HUDEP-2 (cell line): Measurements from ENCODE around the gene GABRG1.

Source experiments
- DNase-seq, 76 experiments: peaks; one replicate each; lab custom pipeline; 2025; ENCODE audit not compliant: unreplicated experiment in 76 of 76; lab: John Stamatoyannopoulos, UW

The GABRG1 gene

DNA sequence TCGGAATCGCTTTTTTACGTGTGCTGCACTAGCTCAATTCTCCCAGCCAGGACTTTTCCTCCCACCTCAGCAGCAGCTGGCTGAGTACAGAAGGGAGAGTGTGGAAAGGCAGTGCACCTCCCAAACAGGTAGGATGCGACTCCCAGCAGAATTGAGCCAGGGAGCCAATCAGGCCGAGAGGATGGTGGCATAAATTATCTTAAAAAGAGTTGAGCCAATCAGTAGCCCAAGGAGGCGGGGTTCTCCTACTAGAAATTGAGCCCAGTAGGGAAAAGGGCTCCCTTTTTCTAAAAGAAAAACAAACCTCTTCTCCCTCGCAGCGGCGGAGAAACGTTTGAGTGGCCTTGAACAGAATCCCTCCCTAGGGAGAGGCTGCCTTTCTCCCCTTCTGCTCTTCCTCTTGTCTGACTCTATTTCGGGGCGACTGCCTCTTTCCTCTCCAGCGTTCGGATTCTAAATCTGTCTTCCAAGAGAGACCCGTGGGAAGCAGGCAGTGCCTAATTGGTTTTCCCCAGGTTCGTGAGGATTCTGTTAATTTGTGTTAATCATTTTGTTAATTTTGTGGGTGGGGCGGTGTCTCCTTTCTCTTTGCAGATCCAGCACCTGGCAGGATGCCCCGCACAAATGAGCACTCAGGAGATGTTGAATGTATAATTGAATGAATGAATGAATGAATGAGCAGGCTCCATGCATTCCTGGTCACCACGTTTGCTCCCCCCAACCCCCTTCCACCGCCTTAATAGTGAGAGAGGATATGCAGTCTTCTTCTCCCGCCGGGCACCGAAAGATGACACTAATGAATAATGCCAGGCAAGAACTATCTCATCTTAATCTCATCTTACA is at the start of gene GABRG1:
Gene GABRG1 (minus strand): TSS at position 142 of the 843 bp plus-strand sequence. CDS start 141 bp downstream, at position 1.
- peak in 1 of 76 experiments; percentile 0 for DNase-seq

DNA sequence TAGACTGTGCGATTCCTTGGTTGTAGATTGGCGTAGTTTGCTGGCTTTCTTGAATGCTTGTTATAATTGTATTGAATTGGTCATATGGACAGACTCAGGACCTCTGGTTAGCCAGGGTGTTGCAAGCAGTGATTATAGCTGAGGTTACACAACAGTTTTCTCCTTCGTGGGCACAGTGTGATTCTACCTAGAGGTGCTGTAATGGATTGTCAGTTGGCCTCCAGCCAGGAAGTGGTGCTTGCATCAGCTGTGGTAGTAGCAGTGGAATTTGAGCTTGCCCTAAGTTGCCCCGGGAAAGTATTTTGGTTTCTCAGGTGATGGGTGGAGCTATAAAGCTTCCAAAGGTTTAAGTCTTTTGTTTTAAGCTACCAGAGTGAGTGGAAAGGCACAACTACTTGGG is 23.1 kb upstream of the GABRG1 start:
- DNase-seq = no peak

DNA sequence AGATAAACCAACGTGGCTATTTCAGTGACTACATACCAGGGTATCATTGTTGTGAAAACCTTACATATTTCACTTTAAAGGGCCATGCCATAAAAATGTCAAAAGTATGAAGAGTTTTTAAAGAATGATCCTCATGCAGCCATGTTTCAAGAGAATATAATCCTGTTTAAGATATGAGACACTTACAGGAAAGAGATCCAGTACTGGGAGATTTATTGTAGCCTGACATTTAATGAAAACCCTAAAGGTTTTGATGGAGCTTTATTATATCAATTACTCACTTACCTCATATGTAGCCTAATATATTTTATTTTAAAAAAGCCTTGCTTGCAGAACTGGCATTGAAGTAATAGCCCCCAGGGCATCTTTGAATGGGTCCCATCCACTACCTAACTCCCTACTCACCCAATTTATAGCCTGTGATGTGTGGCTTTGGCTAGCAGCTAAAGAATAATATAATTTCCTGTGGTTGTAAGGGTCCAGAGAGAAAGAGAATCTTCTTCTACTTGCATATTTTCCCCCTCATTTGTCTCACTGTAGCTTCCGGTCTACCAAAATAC is 7.7 kb upstream of the GABRG1 start:
- DNase-seq = no peak

DNA sequence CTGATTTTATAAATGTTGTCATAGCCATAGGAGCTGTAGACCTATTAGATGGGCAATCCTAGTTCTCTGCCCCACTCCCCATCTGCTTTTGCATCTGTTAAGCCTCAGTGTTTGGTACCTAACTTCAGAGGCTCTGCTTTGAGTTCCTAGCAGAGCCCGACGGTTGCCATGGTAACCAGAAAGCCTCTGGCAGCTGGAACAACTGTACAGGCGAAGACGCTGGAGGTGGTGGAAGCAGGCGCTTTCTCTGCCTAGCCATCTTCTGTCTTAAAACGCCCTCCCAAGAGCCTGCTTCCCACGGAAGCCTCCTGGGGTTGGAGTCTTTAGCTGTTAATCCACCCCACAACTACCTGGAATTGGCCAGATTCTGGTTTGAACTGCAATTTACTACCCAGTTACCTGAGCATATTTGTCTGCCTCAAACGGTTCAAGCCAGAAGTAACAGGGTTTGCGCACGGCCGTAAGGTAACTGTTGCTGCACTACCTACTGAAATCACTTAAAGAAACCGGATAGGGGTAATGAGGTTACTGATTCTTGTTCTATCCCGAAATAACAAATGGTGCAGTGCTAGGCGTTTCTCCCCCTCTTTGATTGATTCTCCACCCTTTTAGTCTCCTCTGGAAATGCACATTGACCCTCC is 1.0 kb upstream of the GABRG1 start:
- DNase-seq = peak in 2 of 76 experiments; percentile 1 to 11

DNA sequence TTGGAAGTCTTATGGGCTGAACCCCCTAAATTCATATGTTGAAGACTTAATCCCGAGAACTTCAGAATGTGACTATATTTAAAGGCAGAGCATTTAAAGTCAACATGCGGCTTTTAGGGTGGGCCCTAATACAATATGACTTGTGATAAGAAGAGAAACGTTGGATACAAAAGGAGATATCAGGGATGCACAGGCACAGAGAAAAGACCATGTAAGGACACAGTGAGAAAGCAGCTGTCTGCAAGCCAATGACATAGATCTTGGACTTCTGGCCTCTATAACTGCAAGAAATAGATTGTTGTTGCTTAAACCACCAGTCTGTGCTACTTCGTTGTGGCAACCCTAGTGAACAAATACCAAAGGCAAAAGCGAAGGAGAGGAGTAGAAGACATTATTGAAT is 42.2 kb downstream of the GABRG1 start:
- DNase-seq = peak in 70 of 76 experiments; percentile 12 to 98 (median 76)

DNA sequence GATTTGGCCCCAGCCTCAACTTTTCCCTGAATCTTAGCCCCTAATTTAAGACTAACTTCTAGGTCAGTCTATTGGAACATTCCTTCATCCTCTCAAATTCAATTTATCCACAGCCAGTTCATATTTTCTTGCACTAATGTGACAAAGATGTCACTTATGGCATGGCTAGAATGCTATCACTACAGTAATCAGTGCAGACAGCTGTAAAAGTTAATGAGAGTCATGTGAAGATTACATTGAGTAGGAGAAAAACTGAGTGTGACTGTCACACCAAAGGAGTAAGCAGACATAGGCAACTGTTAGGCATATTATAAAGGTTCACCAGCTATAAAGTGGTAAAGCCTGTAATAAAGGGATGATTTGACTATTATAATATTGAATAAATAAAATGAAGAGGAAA is 42.6 kb downstream of the GABRG1 start:
- DNase-seq = peak in 32 of 76 experiments; percentile 1 to 88 (median 64)

DNA sequence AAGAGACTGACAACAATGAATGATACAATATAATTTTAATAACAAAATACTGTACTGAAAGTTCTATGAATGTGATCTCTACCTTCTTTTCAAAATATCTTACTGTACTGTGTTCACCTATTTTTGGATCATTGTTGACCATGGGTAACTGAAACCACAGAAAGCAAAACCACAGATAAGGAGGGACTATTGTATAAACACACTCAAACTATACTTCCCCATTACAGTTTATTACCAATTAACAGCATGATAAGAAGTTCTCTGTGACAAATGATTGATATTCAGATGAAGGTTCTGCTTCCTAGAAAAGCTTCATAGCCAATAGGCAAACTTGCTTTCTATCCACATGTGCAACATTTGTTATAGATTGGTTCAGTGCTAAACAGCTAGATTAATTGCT is 50.1 kb downstream of the GABRG1 start:
- DNase-seq = peak in 21 of 76 experiments; percentile 3 to 58 (median 17)

DNA sequence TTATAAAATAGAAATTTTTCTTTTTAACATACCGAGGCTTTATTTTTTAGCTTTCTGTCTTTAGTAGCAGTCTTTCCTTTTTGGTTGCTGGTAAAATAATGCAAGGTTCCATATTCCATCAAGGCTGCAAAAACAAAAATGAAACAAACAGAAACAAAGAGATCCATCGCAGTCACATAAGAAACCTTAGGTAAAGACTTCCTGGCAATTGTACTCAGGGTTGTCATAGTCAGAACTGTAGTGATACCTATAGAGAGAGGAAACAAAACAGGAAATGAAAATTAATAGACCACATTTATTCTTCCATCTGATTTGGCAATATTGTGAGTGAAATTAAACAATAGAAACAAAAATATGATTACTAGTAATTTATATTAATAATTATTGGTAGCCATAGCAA is 72.5 kb downstream of the GABRG1 start:
- no peak for DNase-seq

DNA sequence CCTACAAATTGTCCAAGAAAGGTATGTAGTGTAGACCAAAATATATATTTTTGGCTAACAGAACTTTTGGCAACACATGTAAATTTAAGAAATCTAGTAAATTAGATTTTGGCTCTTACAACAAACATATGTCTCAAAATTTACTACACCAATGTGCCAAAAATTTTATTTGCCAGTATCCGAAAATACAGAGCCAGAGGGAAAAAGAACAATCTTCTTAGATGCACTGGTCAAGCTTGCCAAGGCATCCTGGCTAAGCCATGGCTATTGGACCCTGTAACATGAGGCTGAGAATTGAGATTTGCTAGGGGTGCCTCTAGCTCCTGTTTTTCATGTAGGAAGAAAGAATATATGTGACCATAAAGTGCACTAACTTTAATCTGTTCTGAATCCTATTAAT is 91.8 kb downstream of the GABRG1 start:
- DNase-seq = no peak

DNA sequence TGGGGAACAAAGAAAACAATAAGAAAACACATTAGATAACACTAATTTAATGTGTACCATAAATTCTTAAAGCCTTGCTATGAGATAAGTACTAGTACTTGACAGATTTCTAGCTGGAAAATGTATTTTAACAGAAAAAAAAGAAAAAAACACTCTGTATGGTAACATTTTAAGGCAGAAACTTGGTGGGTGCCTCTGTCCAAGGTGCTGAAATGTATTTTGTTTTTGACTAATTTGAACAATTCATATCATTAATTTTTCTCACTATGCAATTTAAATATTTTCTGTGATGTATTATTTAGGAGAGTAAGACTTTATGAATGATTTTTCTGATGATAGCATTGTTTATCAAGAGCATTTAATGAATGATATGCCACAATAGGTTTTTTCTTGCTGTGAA is 107.5 kb downstream of the GABRG1 start:
- DNase-seq = peak in 1 of 76 experiments; percentile 1

DNA sequence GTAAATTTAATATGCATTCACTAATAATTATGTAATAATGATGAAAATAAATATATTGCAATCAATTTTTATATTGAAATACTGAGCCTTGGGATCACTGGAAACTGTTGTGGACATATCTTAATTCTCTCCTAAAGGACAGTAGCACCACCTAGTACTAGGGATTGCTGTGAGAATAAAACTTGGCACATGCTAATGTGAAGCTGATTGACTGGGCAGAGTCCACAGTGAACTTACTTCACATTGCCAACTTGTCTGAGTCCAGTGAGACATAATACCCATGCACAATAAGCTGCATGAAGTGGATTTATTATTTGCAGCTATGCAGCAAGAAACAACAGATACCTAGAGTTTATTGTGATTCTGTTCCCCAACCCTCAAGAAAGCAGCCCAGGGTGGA is 131.1 kb downstream of the GABRG1 start:
- no peak for DNase-seq

DNA sequence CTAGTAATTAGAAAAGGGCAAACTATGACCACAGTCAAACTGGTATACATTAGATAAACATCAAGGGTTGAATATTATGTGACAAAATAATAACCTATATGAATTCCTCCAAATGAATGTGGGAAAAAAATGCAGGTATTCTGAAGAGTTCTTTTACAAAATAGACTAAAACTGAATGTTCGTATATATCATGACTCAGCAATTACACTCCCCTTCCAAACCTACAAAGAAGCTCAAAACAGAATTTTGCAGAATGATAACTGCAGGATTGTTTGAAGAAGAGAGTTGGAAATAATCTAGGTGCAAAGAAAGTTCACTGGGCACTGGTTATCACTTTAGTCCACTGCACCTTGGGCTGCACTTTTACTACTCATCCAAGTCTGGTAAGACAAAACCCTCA is 134.1 kb downstream of the GABRG1 start:
- DNase-seq = no peak

DNA sequence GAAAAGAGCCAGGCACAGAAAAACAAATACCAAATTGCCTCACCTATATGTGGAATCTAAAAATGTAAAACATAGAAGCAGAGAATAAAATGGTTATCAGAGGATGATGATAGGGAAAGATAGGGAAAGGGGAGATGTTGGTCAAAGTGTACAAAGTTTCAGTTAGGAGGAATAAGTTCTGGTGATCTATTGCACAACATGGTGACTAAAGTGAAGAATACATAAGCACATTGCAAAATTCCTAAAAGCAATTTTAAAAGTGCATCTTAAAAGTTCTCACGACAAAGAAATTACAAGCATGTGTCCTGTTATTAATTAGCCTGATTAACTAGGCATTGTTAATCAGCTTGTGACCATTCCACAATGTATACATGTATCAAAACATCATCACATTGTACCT is 136.0 kb downstream of the GABRG1 start:
- no peak for DNase-seq
